HG03039 (cell line): ENCODE measurements around the gene VASN.

ENCODE experiments used
- ATAC-seq: cut with Tn5 transposase; IDR thresholded peaks from one replicate; pipeline ENCODE4 v1.9.1; 2021; ENCODE audit warnings: mild to moderate bottlenecking, moderate library complexity; ENCODE audit not compliant: unreplicated experiment

VASN gene

DNA sequence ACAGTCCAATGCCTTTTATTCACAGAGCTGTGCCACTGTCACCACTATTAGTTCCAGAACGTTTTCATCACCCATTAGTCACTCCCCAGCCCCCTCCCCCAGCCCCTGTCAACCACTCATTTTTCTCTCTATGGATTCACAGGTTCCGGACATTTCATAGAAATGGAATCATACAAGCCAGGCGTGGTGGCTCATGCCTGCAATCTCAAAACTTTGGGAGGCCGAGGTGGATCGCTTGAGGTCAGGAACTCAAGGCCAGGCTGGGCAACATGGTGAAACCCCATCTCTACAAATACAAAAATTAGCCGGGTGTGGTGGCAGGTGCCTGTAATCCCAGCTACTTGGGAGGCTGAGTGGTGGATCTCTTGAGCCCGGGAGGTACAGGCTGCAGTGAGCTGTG, 19.8 kb upstream of the VASN start:
- ATAC-seq: no peak

DNA sequence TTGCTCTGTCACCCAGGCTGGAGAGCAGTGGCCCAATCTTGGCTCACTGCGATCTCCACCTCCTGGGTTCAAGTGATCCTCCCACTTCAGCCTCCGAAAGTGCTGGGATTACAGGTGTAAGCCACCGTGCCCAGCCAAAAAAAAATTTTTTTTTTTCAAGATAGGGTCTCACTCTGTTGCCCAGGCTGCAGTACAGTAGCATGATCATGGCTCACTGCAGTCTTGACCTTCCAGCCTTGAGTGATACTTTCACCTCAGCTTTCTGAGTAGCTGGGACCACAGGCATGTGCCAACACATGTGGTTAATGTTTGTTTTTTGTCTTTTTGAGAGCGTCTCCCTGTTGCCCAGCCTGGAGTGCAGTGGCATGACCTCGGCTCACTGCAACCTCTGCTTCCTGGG, 18.8 kb upstream of the VASN start:
- no peak for ATAC-seq

DNA sequence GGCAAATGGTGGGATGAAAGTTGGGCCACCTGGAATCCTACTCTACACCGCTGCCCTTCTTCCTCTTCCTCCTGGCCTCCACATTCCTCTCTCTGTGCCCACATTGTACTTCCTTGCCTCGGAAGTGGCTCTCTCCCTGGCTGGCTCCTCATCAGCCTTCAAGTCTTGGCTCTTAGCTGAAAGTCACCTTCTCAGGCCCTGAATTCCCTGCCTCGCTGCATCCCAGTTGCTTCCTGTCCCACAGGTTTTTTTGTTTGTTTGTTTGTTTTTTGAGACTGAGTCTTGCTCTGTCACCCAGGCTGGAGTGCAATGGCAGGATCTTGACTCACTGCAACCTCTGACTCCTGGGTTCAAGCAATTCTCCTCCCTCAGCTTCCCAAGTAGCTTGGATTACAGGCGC, 18.0 kb upstream of the VASN start:
- no peak for ATAC-seq

- ATAC-seq: no peak
Measured at GRCh38 chr16:4354512-4355409, 16.9 kb upstream of the VASN start.

DNA sequence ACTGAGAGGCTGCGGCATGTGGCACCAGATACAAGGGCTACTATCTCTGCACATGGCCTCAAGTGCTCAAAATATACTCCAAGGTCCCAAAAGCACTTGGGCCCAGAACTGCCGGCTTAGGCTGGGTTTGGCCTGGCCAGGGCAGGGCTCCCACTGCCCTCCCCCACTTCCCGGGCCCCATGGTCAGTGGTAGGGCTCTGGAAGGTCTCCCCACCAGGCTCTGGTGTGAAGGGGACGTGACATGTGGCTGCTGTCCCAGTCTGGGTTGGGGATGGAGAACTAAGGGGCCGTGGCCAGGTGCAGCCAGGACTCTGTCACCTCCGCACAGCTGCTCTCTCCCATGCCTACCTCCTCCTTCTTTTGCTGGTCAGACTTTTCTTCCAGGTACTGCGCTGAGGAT, 14.8 kb upstream of the VASN start:
- ATAC-seq: no peak

DNA sequence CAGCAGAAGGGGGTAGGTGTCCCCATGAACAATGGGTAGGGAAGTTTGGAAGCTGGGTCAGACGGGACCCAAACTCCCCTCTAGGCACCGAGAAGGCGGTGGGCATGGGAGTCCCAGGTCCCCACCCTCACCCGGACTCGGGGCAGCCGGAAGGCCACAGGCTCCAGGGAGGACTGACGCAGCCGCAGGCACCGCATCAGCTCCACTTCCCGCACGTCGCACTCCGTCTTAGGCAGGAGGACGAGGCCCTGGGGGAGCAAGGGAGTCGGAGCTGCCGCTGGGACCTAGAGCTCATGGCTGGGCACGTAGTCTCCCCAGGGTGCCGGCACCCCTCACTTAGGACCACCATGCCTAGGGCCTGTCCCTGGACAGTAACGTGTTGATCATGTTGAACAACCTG, 13.4 kb upstream of the VASN start:
- ATAC-seq: no peak

GRCh38 chr16:4358831-4359561, 12.7 kb upstream of the VASN start:
- ATAC-seq: no peak

DNA sequence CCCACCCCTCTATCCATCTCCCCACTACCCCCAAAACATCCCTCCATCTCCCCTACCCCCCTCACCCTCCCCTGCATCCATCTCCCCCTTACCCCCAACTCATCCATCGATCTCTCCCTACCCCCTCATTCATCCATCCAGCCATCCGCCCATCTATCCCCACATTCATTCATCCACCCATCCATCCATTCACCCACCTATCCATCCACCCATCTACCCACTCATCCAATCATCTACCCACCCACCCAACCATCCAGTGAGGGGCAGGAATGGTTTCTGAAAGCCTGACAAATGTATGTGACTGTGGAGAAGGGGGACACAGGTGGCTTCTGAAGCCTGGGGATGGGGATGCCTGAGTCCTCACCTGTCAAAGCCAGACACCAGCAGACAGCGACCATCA, 11.7 kb upstream of the VASN start:
- no peak for ATAC-seq

GRCh38 chr16:4360538-4361021, 11.1 kb upstream of the VASN start:
- ATAC-seq: no peak

GRCh38 chr16:4361033-4361943, 10.4 kb upstream of the VASN start:
- no peak for ATAC-seq

GRCh38 chr16:4361944-4362311, 9.7 kb upstream of the VASN start:
- no peak for ATAC-seq

DNA sequence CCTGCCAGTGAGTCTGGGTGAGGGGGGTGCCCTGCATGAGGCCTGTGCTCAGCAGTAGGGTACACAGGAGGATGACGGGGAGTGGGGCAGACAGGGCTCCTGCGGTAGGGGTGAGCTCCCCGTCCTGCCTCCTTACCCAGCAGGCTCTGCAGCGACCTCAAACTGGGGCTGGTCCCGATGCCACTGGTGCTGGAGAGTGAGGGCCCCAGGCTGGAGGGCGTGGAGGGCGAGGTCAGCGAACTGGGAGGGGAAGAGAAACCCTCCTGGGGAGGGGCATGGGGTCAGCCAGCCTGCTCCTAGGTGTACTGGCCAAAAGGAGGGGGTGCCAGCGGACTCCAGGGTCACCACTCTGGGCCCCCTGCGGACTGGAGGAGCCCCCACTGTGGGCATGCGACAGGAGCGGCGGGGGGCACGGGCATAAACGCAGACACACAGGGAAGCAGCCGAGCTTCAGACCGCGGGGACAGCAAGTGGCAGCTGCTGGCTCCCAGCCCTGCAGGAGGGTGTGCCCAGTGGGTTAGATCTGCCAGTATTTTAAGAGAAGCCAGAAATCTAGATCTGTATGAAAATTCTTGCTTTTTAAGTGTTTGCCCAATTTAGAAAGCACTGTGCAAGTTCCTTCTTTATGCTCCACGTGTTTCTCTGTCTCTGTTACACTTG, 9.0 kb upstream of the VASN start:
- ATAC-seq: no peak

DNA sequence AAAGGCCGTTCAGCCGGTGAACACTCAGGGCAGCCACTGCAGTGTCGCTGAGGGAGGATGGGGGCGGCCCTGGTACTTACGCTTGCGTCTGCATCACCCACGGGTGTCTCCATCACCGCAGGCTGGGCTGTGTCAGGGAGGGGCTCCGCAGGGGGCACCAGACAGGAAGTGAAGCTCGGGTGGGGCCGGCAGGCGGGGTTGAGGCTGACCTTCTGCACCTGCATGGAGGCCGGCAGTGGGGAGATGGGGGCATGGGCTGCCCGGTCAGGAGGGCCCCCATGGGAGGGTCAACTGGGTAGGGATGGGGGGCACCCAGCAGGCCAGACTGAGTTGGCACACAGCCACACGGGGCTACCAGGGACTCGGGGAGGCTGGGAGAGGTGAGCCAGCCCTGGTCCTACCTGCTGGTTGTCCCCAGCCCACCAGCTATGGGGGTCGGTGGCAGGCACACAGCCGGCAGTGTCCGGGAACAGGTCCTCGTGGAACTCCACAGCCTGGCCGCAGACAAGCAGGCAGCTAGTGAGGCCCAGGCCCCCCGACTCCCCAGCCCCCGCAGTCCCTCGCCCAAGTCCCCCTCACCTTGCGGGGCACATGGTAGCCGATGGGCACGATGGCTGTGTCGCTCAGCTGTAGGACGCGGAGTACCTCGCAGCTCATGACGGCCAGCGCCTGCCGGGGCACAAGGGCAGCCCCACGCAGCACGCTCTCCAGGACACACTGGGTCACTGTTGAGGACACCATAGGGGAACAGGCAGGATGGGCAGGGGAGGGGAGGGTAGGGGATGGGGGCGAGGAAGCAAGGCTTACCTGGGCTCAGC, 7.2 kb upstream of the VASN start:
- ATAC-seq: no peak

DNA sequence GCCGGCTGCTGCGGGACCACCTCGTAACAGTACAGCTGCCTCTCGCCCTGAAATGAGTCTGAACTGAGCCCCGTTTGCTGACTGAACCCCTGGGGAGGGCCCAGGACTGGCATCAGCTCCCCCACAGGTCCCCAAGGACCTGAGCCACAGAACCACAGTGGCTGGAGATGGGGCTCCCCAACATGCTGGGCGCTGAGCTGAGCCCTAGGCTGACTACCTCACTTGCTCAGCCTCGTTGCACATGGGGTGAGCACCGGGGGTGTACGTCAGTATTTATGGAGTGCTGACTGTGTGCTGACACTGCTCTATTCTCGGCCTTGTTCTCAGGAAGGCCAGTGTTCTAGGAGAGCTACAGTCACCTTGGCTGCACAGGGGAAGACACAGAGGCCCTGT, 6.6 kb upstream of the VASN start:
- ATAC-seq: no peak

- no peak for ATAC-seq
Measured at GRCh38 chr16:4365615-4366014, 6.0 kb upstream of the VASN start.

GRCh38 chr16:4366016-4366415, 5.6 kb upstream of the VASN start:
- no peak for ATAC-seq

- ATAC-seq: no peak
Measured at GRCh38 chr16:4367393-4367856, 4.2 kb upstream of the VASN start.

- no peak for ATAC-seq
Measured at GRCh38 chr16:4369007-4369733, 2.5 kb upstream of the VASN start.

DNA sequence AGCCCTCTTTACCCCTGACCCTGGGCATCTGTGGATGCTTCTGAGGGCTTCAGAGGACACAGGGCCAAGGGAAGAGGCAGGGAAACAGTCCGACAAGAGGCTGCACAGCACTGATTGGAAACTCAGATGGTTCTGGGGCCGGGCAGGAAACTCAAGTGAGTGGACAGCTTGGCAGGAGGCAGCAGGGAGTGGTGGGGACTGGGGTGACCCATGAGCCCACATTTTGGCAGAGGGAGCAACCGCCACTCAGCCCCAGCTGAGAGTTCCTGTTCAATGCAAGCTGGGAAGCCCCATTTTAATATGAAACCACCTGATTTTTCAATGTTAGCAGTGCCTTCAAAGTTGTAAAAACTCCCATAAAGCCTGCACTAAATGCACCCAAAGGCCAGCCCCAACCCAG, 1.5 kb upstream of the VASN start:
- no peak for ATAC-seq
